Retina (tissue), 1 donor: ENCODE data around the gene CPAMD8.
"Not testable (repeated sequence)": the region's sequence is repeated elsewhere in the genome, so short reads cannot be mapped to it uniquely, and the experiment has no call there.

Experiments used
- DNase-seq: peaks from one replicate; pipeline ENCODE4 v3.0.0-alpha.2; 2016

CPAMD8 gene

GRCh38 chr19:16998635-16999194 lies 27.9 kb downstream of the CPAMD8 start:
- DNase-seq = no peak

- DNase-seq = not testable (repeated sequence)
Measured at GRCh38 chr19:16996838-16997490, 29.6 kb downstream of the CPAMD8 start.

GRCh38 chr19:16988661-16989060 lies 37.9 kb downstream of the CPAMD8 start:
- DNase-seq = no peak

- DNase-seq = no peak
Measured at GRCh38 chr19:16985403-16985802, 41.2 kb downstream of the CPAMD8 start.

- DNase-seq = not testable (repeated sequence)
Measured at GRCh38 chr19:16982586-16982985, 44.0 kb downstream of the CPAMD8 start.

- DNase-seq = no peak
Measured at GRCh38 chr19:16978839-16979802, 47.5 kb downstream of the CPAMD8 start.

GRCh38 chr19:16978156-16978555 lies 48.5 kb downstream of the CPAMD8 start:
- DNase-seq = no peak

GRCh38 chr19:16977306-16977705 lies 49.3 kb downstream of the CPAMD8 start:
- no peak for DNase-seq

GRCh38 chr19:16976446-16976845 lies 50.2 kb downstream of the CPAMD8 start:
- DNase-seq = no peak

GRCh38 chr19:16970821-16971220 lies 55.8 kb downstream of the CPAMD8 start:
- DNase-seq = no peak

- DNase-seq = no peak
Measured at GRCh38 chr19:16969135-16969534, 57.5 kb downstream of the CPAMD8 start.

GRCh38 chr19:16960996-16961822 lies 65.4 kb downstream of the CPAMD8 start:
- DNase-seq = peak; percentile 14

- not testable (repeated sequence) for DNase-seq
Measured at GRCh38 chr19:16958277-16958676, 68.3 kb downstream of the CPAMD8 start.

- DNase-seq = no peak
Measured at GRCh38 chr19:16957855-16958254, 68.8 kb downstream of the CPAMD8 start.

- DNase-seq = no peak
Measured at GRCh38 chr19:16957151-16957701, 69.4 kb downstream of the CPAMD8 start.

GRCh38 chr19:16955161-16955560 lies 71.4 kb downstream of the CPAMD8 start:
- DNase-seq = no peak

- DNase-seq = no peak
Measured at GRCh38 chr19:16952046-16952445, 74.6 kb downstream of the CPAMD8 start.

GRCh38 chr19:16951529-16951928 lies 75.1 kb downstream of the CPAMD8 start:
- DNase-seq = no peak

GRCh38 chr19:16949496-16950023 lies 77.0 kb downstream of the CPAMD8 start:
- DNase-seq = no peak

GRCh38 chr19:16946951-16947940 lies 79.4 kb downstream of the CPAMD8 start:
- DNase-seq = no peak
